ENCODE data around the gene PCSK2. TPM values are rescaled to one million over a fixed set of nuclear protein-coding genes. Genes with fewer than 3 reads are reported as not detected.

Gene PCSK2
- polyA plus RNA-seq, 1 donor from 2014 or later = 27.9 TPM

GRCh38 chr20:17343656-17344452 lies 117.0 kb downstream of the PCSK2 start:
- Histone ChIP-seq H3K27me3 (ENCODE audit: insufficient read depth, low read depth, low read length) (no peaks in the 10 kb centered on the region), H4K20me1 (ENCODE audit: insufficient read depth) (no peaks in the 10 kb centered on the region), H3K4me3 (ENCODE audit: low read length) (no peak overlapping the region), H3K9me2 (ENCODE audit: insufficient read depth, low read length) (no peaks in the 10 kb centered on the region), H3F3A (ENCODE audit: insufficient read depth, low read length, poor library complexity, severe bottlenecking) (no peaks in the 10 kb centered on the region), H3K4me2 (ENCODE audit: low read length) (no peak overlapping the region), H3K79me2 (replicated peaks; ENCODE audit: insufficient read depth, low read length) (no peaks in the 10 kb centered on the region), H3K9ac (ENCODE audit: low read length) (no peak overlapping the region), H2AFZ (ENCODE audit: low read depth, low read length) (no peak overlapping the region), H3K9me3 (ENCODE audit: low read length) (no peaks in the 10 kb centered on the region), H3K36me3 (ENCODE audit: insufficient read depth, low read length) (no peaks in the 10 kb centered on the region), H3K27ac (ENCODE audit: low read length) (peak overlapping the region; percentile 28)
- TF ChIP-seq CTCF (IDR thresholded peaks at IDR 0.05; ENCODE audit: poor library complexity, severe bottlenecking) (no peak), EZH2 (IDR thresholded peaks at IDR 0.05; ENCODE audit: borderline replicate concordance, insufficient read depth, low read length, poor library complexity, severe bottlenecking) (no peak), EP300 (conservative IDR thresholded peaks at IDR 0.05; ENCODE audit: poor library complexity, severe bottlenecking) (peak; percentile 61), RAD21 (conservative IDR thresholded peaks at IDR 0.05) (no peak), SMC3 (conservative IDR thresholded peaks at IDR 0.05; ENCODE audit: poor library complexity) (no peak), TAF1 (IDR thresholded peaks at IDR 0.05; ENCODE audit: low read depth) (no peak), MXI1 (conservative IDR thresholded peaks at IDR 0.05; ENCODE audit: poor library complexity, severe bottlenecking) (no peak), REST (IDR thresholded peaks at IDR 0.05; ENCODE audit: borderline replicate concordance) (no peak), POLR2AphosphoS5 (IDR thresholded peaks at IDR 0.05) (peak; percentile 51)

- H3K36me3 ChIP-seq (ENCODE audit: insufficient read depth, low read length) = no peaks in the 10 kb centered on the region
- H4K20me1 ChIP-seq (ENCODE audit: insufficient read depth) = no peaks in the 10 kb centered on the region
- no peak overlapping the region for H3K4me3 ChIP-seq (ENCODE audit: low read length)
- no peak overlapping the region for H3K4me2 ChIP-seq (ENCODE audit: low read length)
- H3K27me3 ChIP-seq (ENCODE audit: insufficient read depth, low read depth, low read length) = no peaks in the 10 kb centered on the region
- H3K27ac ChIP-seq (ENCODE audit: low read length) = peak overlapping the region; percentile 24
- H3K9me3 ChIP-seq (ENCODE audit: low read length) = no peaks in the 10 kb centered on the region
- TF ChIP-seq EP300 (conservative IDR thresholded peaks at IDR 0.05; ENCODE audit: poor library complexity, severe bottlenecking) (no peak), MXI1 (conservative IDR thresholded peaks at IDR 0.05; ENCODE audit: poor library complexity, severe bottlenecking) (no peak), TAF1 (IDR thresholded peaks at IDR 0.05; ENCODE audit: low read depth) (no peak)
- H3F3A ChIP-seq (ENCODE audit: insufficient read depth, low read length, poor library complexity, severe bottlenecking) = no peaks in the 10 kb centered on the region
- no peak overlapping the region for H2AFZ ChIP-seq (ENCODE audit: low read depth, low read length)
- no peaks in the 10 kb centered on the region for H3K9me2 ChIP-seq (ENCODE audit: insufficient read depth, low read length)
- H3K79me2 ChIP-seq (replicated peaks; ENCODE audit: insufficient read depth, low read length) = no peaks in the 10 kb centered on the region
- H3K9ac ChIP-seq (ENCODE audit: low read length) = no peak overlapping the region
Measured at GRCh38 chr20:17344790-17345189, 118.0 kb downstream of the PCSK2 start.
